Measurements from ENCODE around the gene MCHR1. TPM values are rescaled to one million over a fixed set of nuclear protein-coding genes. Genes with fewer than 3 reads are reported as not detected.

Gene MCHR1
- total RNA-seq, 1 donor from 2014 or later, result 0.84 TPM

- Mint-ChIP-seq H3K4me1 (peaks cover 3% of the 10 kb centered on the region), H3K27me3 (ENCODE audit: low read depth) (peaks cover 4% of the 10 kb centered on the region), H3K27ac (ENCODE audit: unreplicated experiment) (no peak overlapping the region), H3K36me3 (ENCODE audit: low read depth) (no peaks in the 10 kb centered on the region), H3K4me3 (no peak overlapping the region), H3K9me3 (peaks cover 4% of the 10 kb centered on the region)
- DNase-seq (ENCODE audit: low read depth, low spot score), result no peak
- TF ChIP-seq CTCF (conservative IDR thresholded peaks at IDR 0.05), result no peak
Observed at GRCh38 chr22:40703174-40703573, 23.9 kb downstream of the MCHR1 start.

- TF ChIP-seq CTCF (conservative IDR thresholded peaks at IDR 0.05), result no peak
- no peaks in the 10 kb centered on the region for H3K36me3 Mint-ChIP-seq (ENCODE audit: low read depth)
- peaks cover 4% of the 10 kb centered on the region for H3K4me1 Mint-ChIP-seq
- no peak overlapping the region for H3K4me3 Mint-ChIP-seq
- no peak for DNase-seq (ENCODE audit: low read depth, low spot score)
- H3K27me3 Mint-ChIP-seq (ENCODE audit: low read depth), result peaks cover 5% of the 10 kb centered on the region
- H3K27ac Mint-ChIP-seq (ENCODE audit: unreplicated experiment), result no peak overlapping the region
- peaks cover 4% of the 10 kb centered on the region for H3K9me3 Mint-ChIP-seq
Observed at GRCh38 chr22:40703736-40704135, 24.5 kb downstream of the MCHR1 start.

- Mint-ChIP-seq H3K27me3 (ENCODE audit: low read depth) (peaks cover 12% of the 10 kb centered on the region), H3K9me3 (peaks cover 4% of the 10 kb centered on the region), H3K4me1 (peaks cover 10% of the 10 kb centered on the region), H3K4me3 (no peak overlapping the region), H3K36me3 (ENCODE audit: low read depth) (no peaks in the 10 kb centered on the region), H3K27ac (ENCODE audit: unreplicated experiment) (no peak overlapping the region)
- DNase-seq (ENCODE audit: low read depth, low spot score), result no peak
- no peak for TF ChIP-seq CTCF (conservative IDR thresholded peaks at IDR 0.05)
Observed at GRCh38 chr22:40705918-40706682, 26.8 kb downstream of the MCHR1 start.

- Mint-ChIP-seq H3K27ac (ENCODE audit: unreplicated experiment) (no peak overlapping the region), H3K4me3 (no peak overlapping the region), H3K36me3 (ENCODE audit: low read depth) (no peaks in the 10 kb centered on the region), H3K4me1 (peaks cover 16% of the 10 kb centered on the region), H3K27me3 (ENCODE audit: low read depth) (peaks cover 18% of the 10 kb centered on the region), H3K9me3 (peaks cover 4% of the 10 kb centered on the region)
- no peak for TF ChIP-seq CTCF (conservative IDR thresholded peaks at IDR 0.05)
- no peak for DNase-seq (ENCODE audit: low read depth, low spot score)
Observed at GRCh38 chr22:40707154-40707553, 27.9 kb downstream of the MCHR1 start.

GRCh38 chr22:40708177-40708576 lies 28.9 kb downstream of the MCHR1 start:
- Mint-ChIP-seq H3K4me3 (no peak overlapping the region), H3K9me3 (peaks cover 4% of the 10 kb centered on the region), H3K36me3 (ENCODE audit: low read depth) (no peaks in the 10 kb centered on the region), H3K27me3 (ENCODE audit: low read depth) (peaks cover 18% of the 10 kb centered on the region), H3K27ac (ENCODE audit: unreplicated experiment) (no peak overlapping the region), H3K4me1 (peaks cover 16% of the 10 kb centered on the region)
- DNase-seq (ENCODE audit: low read depth, low spot score), result no peak
- no peak for TF ChIP-seq CTCF (conservative IDR thresholded peaks at IDR 0.05)
